ENCODE data around the gene BTD.

DNA sequence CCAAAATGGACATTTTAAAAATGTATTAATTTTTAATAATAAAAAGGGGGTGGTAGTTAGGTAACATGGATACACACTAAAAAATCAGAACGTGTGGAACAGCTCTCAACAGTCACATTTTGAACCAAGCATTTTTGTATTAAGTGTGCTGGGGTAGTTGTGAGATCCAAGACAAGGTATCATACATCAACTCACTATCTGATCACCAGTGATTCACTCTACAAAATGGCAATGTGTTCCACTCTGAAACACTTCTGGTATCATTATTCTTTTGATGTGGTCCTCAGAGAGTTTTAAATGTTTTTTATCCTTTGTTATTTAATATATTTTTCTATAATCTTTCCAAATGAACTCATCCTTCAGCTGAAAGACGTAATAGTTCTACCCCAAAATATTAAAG is 5.6 kb upstream of the BTD start:
- TF ChIP-seq POLR2A (IDR thresholded peaks at IDR 0.05; ENCODE audit: low read length) (no peak), GATA1 (IDR thresholded peaks at IDR 0.05; ENCODE audit: low read depth, low read length) (no peak)

All from erythroblast (primary cell).